Prostate gland (tissue), 2 donors: ENCODE measurements around the gene RPS6KA2. TPM values are rescaled to one million over a fixed set of nuclear protein-coding genes. Genes with fewer than 3 reads are reported as not detected.

Experiments used
- DNase-seq: peaks from one replicate; pipeline ENCODE4 v3.0.0-alpha.2; 2019; ENCODE audit warnings: low spot score
- H3K27ac ChIP-seq, 2 donors: fragments of 200-600 bp; sonication (generic); 2 replicates each; pipeline ENCODE4 v1.5.1; 2017 to 2019
- H3K27me3 ChIP-seq: fragments of 200-600 bp; sonication (generic); replicated peaks from 2 replicates; pipeline ENCODE4 v1.5.1; 2019; ENCODE audit not compliant: insufficient read depth
- H3K36me3 ChIP-seq, 2 donors: fragments of 200-600 bp; sonication (generic); 1 replicate in 1 of 2; 2 replicates in 1 of 2; pipeline versions ENCODE4 v1.5.1 to v1.8.1; 2017 to 2019
- H3K4me1 ChIP-seq: fragments of 200-600 bp; sonication (generic); replicated peaks from 2 replicates; pipeline ENCODE4 v1.5.1; 2019
- H3K4me3 ChIP-seq, 2 donors: fragments of 200-600 bp; sonication (generic); 2 replicates each; pipeline ENCODE4 v1.5.1; 2017 to 2019
- H3K9me3 ChIP-seq: fragments of 200-600 bp; sonication (generic); 2 replicates; pipeline ENCODE4 v1.5.1; 2017
- POLR2A ChIP-seq: fragments of 450-650 bp; IDR thresholded peaks from one replicate; pipeline ENCODE4 v1.6.1; 2016; ENCODE audit warnings: antibody characterized with exemption, mild to moderate bottlenecking
- POLR2AphosphoS5 ChIP-seq: sonication (generic); formaldehyde crosslinking; IDR thresholded peaks from one replicate; pipeline ENCODE4 v1.6.1; 2017; ENCODE audit warnings: antibody characterized with exemption
- WGBS: methylation state at CpG from one replicate; pipeline ENCODE4 v1.1.5; 2018; 5-methylcytosine and 5-hydroxymethylcytosine counted together
- intact Hi-C: fragments of 100-400 bp; cut with DNase I; formaldehyde crosslinking; loops from one replicate; pipeline ENCODE4 v1.14.2; 2022
- total RNA-seq, 2 donors: library from RNA; depleted of rRNA; stranded (reverse); fragments of >200 nt; gene quantifications; one replicate each; pipeline ENCODE4 v1.1.0, GENCODE V29; 2016
- TF ChIP-seq, protein P1 (sequence below), 4 experiments: fragments of 200-600 bp in 2 of 4; fragments of 450-650 bp in 2 of 4; sonication (generic) in 2 of 4; IDR thresholded peaks; 1 replicate in 3 of 4; 2 replicates in 1 of 4; pipeline ENCODE4 v1.5.1; 2016 to 2019; ENCODE audit warnings: antibody characterized with exemption in 4 of 4, mild to moderate bottlenecking in 2 of 4, moderate library complexity in 2 of 4

Gene RPS6KA2
- total RNA-seq, 2 donors from 2014 or later, result 32.2 to 44.3 TPM

DNA sequence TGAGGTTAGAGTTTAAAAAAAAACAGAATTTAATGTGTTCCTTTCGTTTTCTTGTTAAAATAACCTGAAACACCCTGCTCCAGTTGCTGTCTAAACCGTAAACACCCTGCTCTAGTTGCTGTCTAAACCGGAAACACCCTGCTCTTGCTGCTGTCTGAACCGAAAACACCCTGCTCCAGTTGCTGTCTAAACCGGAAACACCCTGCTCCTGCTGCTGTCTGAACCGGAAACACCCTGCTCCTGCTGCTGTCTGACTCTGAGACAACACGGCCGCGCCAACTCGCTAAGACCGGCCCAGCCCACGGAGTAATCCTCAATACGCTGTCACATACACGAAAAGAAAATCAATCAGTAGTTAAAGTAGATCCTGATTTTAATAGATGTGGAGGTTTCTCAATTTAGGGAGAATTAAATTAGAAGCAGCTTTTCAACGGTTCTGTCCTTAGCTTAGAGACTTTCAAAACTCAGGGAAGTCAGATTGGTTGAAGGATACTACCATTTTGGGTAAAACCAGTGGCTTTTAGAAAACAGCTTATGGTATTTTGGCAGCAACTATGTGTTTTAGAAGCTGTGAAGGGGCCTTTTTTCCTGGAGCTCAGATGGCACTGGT, 138.9 kb downstream of the RPS6KA2 start:
- H3K27ac ChIP-seq, result no peak overlapping the region
- DNase-seq, result no peak
- 65% methylated on average over 15 of the region's 15 CpGs for WGBS
- H3K36me3 ChIP-seq, result no peaks in the 10 kb centered on the region
- no peak overlapping the region for H3K4me3 ChIP-seq
- no peaks in the 10 kb centered on the region for H3K27me3 ChIP-seq
- H3K4me1 ChIP-seq, result no peaks in the 10 kb centered on the region
- no peak for TF ChIP-seq POLR2A
- no peak for TF ChIP-seq POLR2AphosphoS5
- TF ChIP-seq, protein P1, sequence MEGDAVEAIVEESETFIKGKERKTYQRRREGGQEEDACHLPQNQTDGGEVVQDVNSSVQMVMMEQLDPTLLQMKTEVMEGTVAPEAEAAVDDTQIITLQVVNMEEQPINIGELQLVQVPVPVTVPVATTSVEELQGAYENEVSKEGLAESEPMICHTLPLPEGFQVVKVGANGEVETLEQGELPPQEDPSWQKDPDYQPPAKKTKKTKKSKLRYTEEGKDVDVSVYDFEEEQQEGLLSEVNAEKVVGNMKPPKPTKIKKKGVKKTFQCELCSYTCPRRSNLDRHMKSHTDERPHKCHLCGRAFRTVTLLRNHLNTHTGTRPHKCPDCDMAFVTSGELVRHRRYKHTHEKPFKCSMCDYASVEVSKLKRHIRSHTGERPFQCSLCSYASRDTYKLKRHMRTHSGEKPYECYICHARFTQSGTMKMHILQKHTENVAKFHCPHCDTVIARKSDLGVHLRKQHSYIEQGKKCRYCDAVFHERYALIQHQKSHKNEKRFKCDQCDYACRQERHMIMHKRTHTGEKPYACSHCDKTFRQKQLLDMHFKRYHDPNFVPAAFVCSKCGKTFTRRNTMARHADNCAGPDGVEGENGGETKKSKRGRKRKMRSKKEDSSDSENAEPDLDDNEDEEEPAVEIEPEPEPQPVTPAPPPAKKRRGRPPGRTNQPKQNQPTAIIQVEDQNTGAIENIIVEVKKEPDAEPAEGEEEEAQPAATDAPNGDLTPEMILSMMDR (IDR thresholded peaks at IDR 0.05), result no peak
- intact Hi-C loops, result no loop called here
- H3K9me3 ChIP-seq, result no peaks in the 10 kb centered on the region

- H3K27me3 ChIP-seq, result no peaks in the 10 kb centered on the region
- no peak for TF ChIP-seq POLR2AphosphoS5
- TF ChIP-seq, protein P1 (IDR thresholded peaks at IDR 0.05), result no peak
- TF ChIP-seq POLR2A, result no peak
- 95% methylated on average over 11 of the region's 11 CpGs for WGBS
- H3K36me3 ChIP-seq, result no peaks in the 10 kb centered on the region
- no peaks in the 10 kb centered on the region for H3K4me1 ChIP-seq
- no peak overlapping the region for H3K4me3 ChIP-seq
- intact Hi-C loops, result no loop called here
- DNase-seq, result no peak
- no peak overlapping the region for H3K27ac ChIP-seq
- H3K9me3 ChIP-seq, result no peaks in the 10 kb centered on the region
Observed at GRCh38 chr6:166487148-166487547, 139.9 kb downstream of the RPS6KA2 start.

- 96% methylated on average over 8 of the region's 9 CpGs for WGBS
- no peak for DNase-seq
- intact Hi-C loops, result no loop called here
- H3K9me3 ChIP-seq, result no peaks in the 10 kb centered on the region
- no peak overlapping the region for H3K4me3 ChIP-seq
- TF ChIP-seq, protein P1 (IDR thresholded peaks at IDR 0.05), result no peak
- TF ChIP-seq POLR2AphosphoS5 (no peak), POLR2A (no peak)
- H3K36me3 ChIP-seq, result no peaks in the 10 kb centered on the region
- H3K4me1 ChIP-seq, result no peaks in the 10 kb centered on the region
- H3K27ac ChIP-seq, result no peak overlapping the region
- H3K27me3 ChIP-seq, result no peaks in the 10 kb centered on the region
Observed at GRCh38 chr6:166486536-166486880, 140.5 kb downstream of the RPS6KA2 start.

DNA sequence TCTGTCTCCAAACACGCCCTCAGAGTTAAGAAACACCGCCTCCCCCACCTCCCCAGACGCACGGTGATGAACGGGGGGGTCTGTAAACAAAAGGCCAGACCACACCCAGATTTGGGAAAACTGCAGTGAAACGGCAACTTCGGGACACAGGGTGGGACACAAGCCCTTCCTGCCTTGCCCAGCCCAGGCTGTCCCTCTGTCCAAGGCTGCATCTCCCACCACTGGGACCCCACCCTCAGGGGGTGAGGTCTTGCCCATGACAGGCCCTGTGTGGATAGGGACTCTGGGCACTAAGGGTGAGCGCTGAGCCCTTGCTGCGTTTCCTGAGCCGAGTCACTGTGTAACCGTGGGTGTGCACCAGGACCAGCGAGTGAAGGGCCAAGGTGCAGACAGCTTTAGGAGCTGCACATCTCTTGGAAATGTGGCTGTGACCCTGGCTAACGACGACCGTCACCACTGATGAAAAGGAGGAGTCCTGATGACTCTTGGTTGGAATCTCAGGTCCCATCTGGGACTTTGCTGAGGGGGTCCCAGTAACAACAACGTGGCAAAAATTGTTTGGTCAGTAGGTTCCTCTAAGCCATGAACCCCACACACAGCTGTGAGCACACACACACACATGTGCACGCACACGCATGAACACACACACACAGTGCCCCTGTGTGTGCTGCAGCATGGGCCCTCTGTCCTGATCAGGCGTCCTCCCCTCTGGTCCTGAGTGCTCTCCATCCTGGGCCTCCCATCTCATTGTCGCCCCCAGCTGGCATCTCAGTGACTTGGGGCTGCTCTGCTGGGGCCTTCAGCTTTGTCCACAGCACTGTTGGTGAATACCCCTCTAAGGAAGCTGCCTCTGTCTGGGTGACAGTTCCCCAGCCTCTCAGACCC, 141.2 kb downstream of the RPS6KA2 start:
- intact Hi-C loops, result no loop called here
- no peaks in the 10 kb centered on the region for H3K27me3 ChIP-seq
- no peak overlapping the region for H3K4me3 ChIP-seq
- H3K27ac ChIP-seq, result no peak overlapping the region
- DNase-seq, result no peak
- TF ChIP-seq, protein P1 (IDR thresholded peaks at IDR 0.05), result no peak
- no peak for TF ChIP-seq POLR2A
- TF ChIP-seq POLR2AphosphoS5, result no peak
- no peaks in the 10 kb centered on the region for H3K36me3 ChIP-seq
- 80% methylated on average over 20 of the region's 20 CpGs for WGBS
- H3K4me1 ChIP-seq, result no peaks in the 10 kb centered on the region
- H3K9me3 ChIP-seq, result no peaks in the 10 kb centered on the region

DNA sequence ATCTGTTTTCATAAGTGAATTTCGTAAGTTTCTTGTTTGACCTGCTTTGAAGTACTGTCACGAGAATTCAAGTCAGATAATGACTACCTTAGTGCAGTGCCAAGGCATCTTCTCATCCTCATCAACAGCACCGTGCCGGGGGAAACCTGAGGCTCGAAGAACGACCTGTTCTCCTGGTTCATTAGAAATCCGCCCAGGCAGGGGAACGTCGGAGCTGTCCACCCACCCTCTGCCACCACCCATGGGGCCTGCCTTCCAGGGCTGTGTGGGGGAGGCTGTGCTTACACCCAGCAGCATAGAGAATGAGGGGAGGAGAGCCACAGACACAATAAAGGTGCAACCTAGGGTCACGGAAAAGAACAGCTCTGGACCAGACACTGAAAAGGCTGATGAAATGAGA, 142.2 kb downstream of the RPS6KA2 start:
- Histone ChIP-seq H3K27ac (no peak overlapping the region), H3K36me3 (no peaks in the 10 kb centered on the region), H3K4me1 (no peaks in the 10 kb centered on the region), H3K9me3 (no peaks in the 10 kb centered on the region), H3K27me3 (no peaks in the 10 kb centered on the region), H3K4me3 (no peak overlapping the region)
- intact Hi-C loops, result no loop called here
- 69% methylated on average over 10 of the region's 10 CpGs for WGBS
- TF ChIP-seq, protein P1 (IDR thresholded peaks at IDR 0.05), result no peak
- TF ChIP-seq POLR2AphosphoS5 (no peak), POLR2A (no peak)
- no peak for DNase-seq
